Measurements from ENCODE around the gene ARHGEF28.

GRCh38 chr5:73940026-73940425, 314.0 kb downstream of the ARHGEF28 start:
- TF ChIP-seq EZH2 (optimal IDR thresholded peaks at IDR 0.05; ENCODE audit: low read depth, low read length), result no peak
- no peak for TF ChIP-seq CTCF (IDR thresholded peaks at IDR 0.05; ENCODE audit: low read length)
- no peak for TF ChIP-seq EZH2phosphoT487 (IDR thresholded peaks at IDR 0.05; ENCODE audit: low read length)
